MM.1S (cell line): ENCODE results near the gene LAMA3.

Experiments used
- DNase-seq: peaks from one replicate; pipeline ENCODE4 v3.0.0-alpha.2; 2015
- H2AFZ ChIP-seq: fragments of 300-600 bp; sonication (generic); 2 replicates; pipeline ENCODE4 v1.6.0; 2016; ENCODE audit warnings: antibody characterized with exemption, low read length
- H3F3A ChIP-seq: fragments of 300-600 bp; sonication (generic); 2 replicates; pipeline ENCODE4 v1.6.1; 2016; ENCODE audit warnings: mild to moderate bottlenecking, antibody characterized with exemption, low read length, moderate library complexity, mixed read lengths; ENCODE audit not compliant: insufficient read depth
- H3K27ac ChIP-seq: fragments of 300-600 bp; sonication (generic); 2 replicates; pipeline ENCODE4 v1.5.1; 2016; ENCODE audit warnings: mild to moderate bottlenecking, low read length
- H3K27me3 ChIP-seq: fragments of 300-600 bp; sonication (generic); replicated peaks from 2 replicates; pipeline ENCODE4 v1.6.0; 2016; ENCODE audit warnings: low read length; ENCODE audit not compliant: insufficient read depth
- H3K36me3 ChIP-seq: fragments of 300-600 bp; sonication (generic); replicated peaks from 2 replicates; pipeline ENCODE4 v1.6.1; 2016; ENCODE audit warnings: mild to moderate bottlenecking, low read length, mixed read lengths; ENCODE audit not compliant: insufficient read depth
- H3K4me1 ChIP-seq: fragments of 300-600 bp; sonication (generic); 2 replicates; pipeline ENCODE4 v1.6.1; 2016; ENCODE audit warnings: low read length, mixed read lengths
- H3K4me2 ChIP-seq: fragments of 300-600 bp; sonication (generic); 2 replicates; pipeline ENCODE4 v1.6.0; 2016; ENCODE audit warnings: low read depth, low read length
- H3K4me3 ChIP-seq: fragments of 300-600 bp; sonication (generic); 2 replicates; pipeline ENCODE4 v1.5.1; 2016; ENCODE audit warnings: low read length, mixed read lengths
- H3K79me2 ChIP-seq: fragments of 300-600 bp; sonication (generic); 2 replicates; pipeline ENCODE4 v1.6.1; 2016; ENCODE audit warnings: mixed run types, low read length, mixed read lengths
- H3K9ac ChIP-seq: fragments of 300-600 bp; sonication (generic); 2 replicates; pipeline ENCODE4 v1.6.1; 2016; ENCODE audit warnings: low read length, mixed read lengths
- H3K9me2 ChIP-seq: fragments of 300-600 bp; sonication (generic); replicated peaks from 2 replicates; pipeline ENCODE4 v1.6.1; 2016; ENCODE audit warnings: mild to moderate bottlenecking, low read length, mixed read lengths; ENCODE audit not compliant: insufficient read depth
- H3K9me3 ChIP-seq: fragments of 300-600 bp; sonication (generic); replicated peaks from 2 replicates; pipeline ENCODE4 v1.6.1; 2016; ENCODE audit warnings: mild to moderate bottlenecking, low read length, mixed read lengths; ENCODE audit not compliant: insufficient read depth
- H4K20me1 ChIP-seq: fragments of 300-600 bp; sonication (generic); 2 replicates; pipeline ENCODE4 v1.6.1; 2016; ENCODE audit warnings: mild to moderate bottlenecking, low read length, moderate library complexity, mixed read lengths; ENCODE audit not compliant: insufficient read depth
- CTCF ChIP-seq: fragments of 300-600 bp; sonication (generic); IDR thresholded peaks from 2 replicates; pipeline ENCODE4 v1.5.1; 2016; ENCODE audit warnings: antibody characterized with exemption, low read length, mixed read lengths
- EZH2 ChIP-seq: fragments of 300-600 bp; sonication (generic); optimal IDR thresholded peaks from 2 replicates; pipeline ENCODE3; 2017; ENCODE audit warnings: low read depth, mild to moderate bottlenecking, antibody characterized with exemption, low read length, mixed read lengths
- EZH2phosphoT487 ChIP-seq: fragments of 300-600 bp; sonication (generic); IDR thresholded peaks from 2 replicates; pipeline ENCODE4 v1.6.1; 2018; ENCODE audit warnings: antibody characterized with exemption, low read length

Gene LAMA3

GRCh38 chr18:23878336-23878900 lies 189.2 kb downstream of the LAMA3 start:
- no peak for DNase-seq
- Histone ChIP-seq H3K9ac (no peak overlapping the region), H3K27me3 (no peaks in the 10 kb centered on the region), H4K20me1 (no peaks in the 10 kb centered on the region), H3K4me2 (no peak overlapping the region), H3F3A (no peaks in the 10 kb centered on the region), H3K27ac (no peak overlapping the region), H3K4me1 (0 out of 2 replicates have a peak, but pooled peaks cover 5% of the 10 kb centered on the region), H2AFZ (no peak overlapping the region), H3K36me3 (no peaks in the 10 kb centered on the region), H3K79me2 (no peaks in the 10 kb centered on the region), H3K9me3 (no peaks in the 10 kb centered on the region), H3K9me2 (no peaks in the 10 kb centered on the region), H3K4me3 (no peak overlapping the region)
- TF ChIP-seq EZH2 (no peak), CTCF (no peak), EZH2phosphoT487 (no peak)

- Histone ChIP-seq H3K4me2 (no peak overlapping the region), H3K36me3 (no peaks in the 10 kb centered on the region), H3K4me3 (no peak overlapping the region), H3K9ac (no peak overlapping the region), H2AFZ (no peak overlapping the region), H3F3A (no peaks in the 10 kb centered on the region), H3K79me2 (no peaks in the 10 kb centered on the region), H3K4me1 (0 out of 2 replicates have a peak, but pooled peaks cover under 1% of the 10 kb centered on the region), H3K9me2 (no peaks in the 10 kb centered on the region), H3K27me3 (no peaks in the 10 kb centered on the region), H4K20me1 (no peaks in the 10 kb centered on the region), H3K9me3 (no peaks in the 10 kb centered on the region), H3K27ac (no peak overlapping the region)
- TF ChIP-seq EZH2phosphoT487, result no peak
- no peak for TF ChIP-seq EZH2
- no peak for TF ChIP-seq CTCF
- no peak for DNase-seq
These were observed 189.9 kb downstream of the LAMA3 start for GRCh38 chr18:23879126-23879525.

- Histone ChIP-seq H3K9me3 (no peaks in the 10 kb centered on the region), H3K9me2 (no peaks in the 10 kb centered on the region), H3K4me3 (no peak overlapping the region), H3K27me3 (no peaks in the 10 kb centered on the region), H3K4me1 (no peaks in the 10 kb centered on the region), H4K20me1 (no peaks in the 10 kb centered on the region), H2AFZ (no peak overlapping the region), H3K79me2 (no peaks in the 10 kb centered on the region), H3K9ac (no peak overlapping the region), H3F3A (no peaks in the 10 kb centered on the region), H3K4me2 (no peak overlapping the region), H3K27ac (no peak overlapping the region), H3K36me3 (no peaks in the 10 kb centered on the region)
- no peak for DNase-seq
- TF ChIP-seq CTCF (no peak), EZH2 (no peak), EZH2phosphoT487 (no peak)
These were observed 190.3 kb downstream of the LAMA3 start for GRCh38 chr18:23879544-23879943.
